H9 (cell line): ENCODE data around the gene GPRC5D. TPM values are rescaled to one million over a fixed set of nuclear protein-coding genes. Genes with fewer than 3 reads are reported as not detected.

Experiments used
- DNase-seq: peaks from one replicate; pipeline ENCODE4 v3.0.0-alpha.2; 2017
- H2AFZ ChIP-seq: one replicate; pipeline ENCODE4 v1.6.1; 2013; ENCODE audit warnings: mild to moderate bottlenecking, low read length, control low read depth, moderate library complexity
- H2AK5ac ChIP-seq: 2 replicates; pipeline ENCODE4 v1.6.1; 2013; ENCODE audit warnings: low read length, control low read depth, mixed read lengths; ENCODE audit not compliant: insufficient read length
- H2BK120ac ChIP-seq: one replicate; pipeline ENCODE4 v1.6.1; 2013; ENCODE audit warnings: low read depth, mild to moderate bottlenecking, low read length, control low read depth, inconsistent platforms; ENCODE audit not compliant: poor library complexity, severe bottlenecking
- H2BK12ac ChIP-seq: 2 replicates; pipeline ENCODE4 v1.6.1; 2013; ENCODE audit warnings: low read length, control low read depth, mixed read lengths, low read depth; ENCODE audit not compliant: insufficient read length
- H2BK15ac ChIP-seq: 2 replicates; pipeline ENCODE4 v1.6.1; 2013; ENCODE audit warnings: low read depth, low read length, control low read depth
- H2BK20ac ChIP-seq: one replicate; pipeline ENCODE4 v1.6.1; 2013; ENCODE audit warnings: low read depth, mild to moderate bottlenecking, low read length, control low read depth, inconsistent platforms; ENCODE audit not compliant: poor library complexity, severe bottlenecking
- H2BK5ac ChIP-seq: 2 replicates; pipeline ENCODE4 v1.6.1; 2013; ENCODE audit warnings: low read length, control low read depth, mixed read lengths; ENCODE audit not compliant: insufficient read length
- H3K14ac ChIP-seq: 2 replicates; pipeline ENCODE4 v1.6.1; 2013; ENCODE audit warnings: low read length, control low read depth; ENCODE audit not compliant: insufficient read depth
- H3K18ac ChIP-seq: 2 replicates; pipeline ENCODE4 v1.6.1; 2013; ENCODE audit warnings: low read depth, mild to moderate bottlenecking, mixed read lengths, low read length, control low read depth; ENCODE audit not compliant: insufficient read length
- H3K23ac ChIP-seq: 2 replicates; pipeline ENCODE4 v1.6.1; 2013; ENCODE audit warnings: low read length, control low read depth, mixed read lengths, low read depth; ENCODE audit not compliant: insufficient read length
- H3K23me2 ChIP-seq: 2 replicates; pipeline ENCODE4 v1.6.1; 2013; ENCODE audit warnings: low read depth, mild to moderate bottlenecking, mixed read lengths, low read length, control low read depth; ENCODE audit not compliant: insufficient read length, poor library complexity, severe bottlenecking
- H3K27ac ChIP-seq: 2 replicates; pipeline ENCODE4 v1.5.1; 2013; ENCODE audit warnings: low read length, control low read depth, mixed read lengths, low read depth; ENCODE audit not compliant: insufficient read length
- H3K27me3 ChIP-seq: 2 replicates; pipeline ENCODE4 v1.6.1; 2013; ENCODE audit warnings: low read length, control low read depth, inconsistent platforms; ENCODE audit not compliant: insufficient read depth
- H3K4ac ChIP-seq: 2 replicates; pipeline ENCODE4 v1.6.1; 2013; ENCODE audit warnings: low read depth, mild to moderate bottlenecking, control low read depth, inconsistent platforms, low read length, moderate library complexity
- H3K4me1 ChIP-seq: 2 replicates; pipeline ENCODE4 v1.6.1; 2013; ENCODE audit warnings: low read length, control low read depth, inconsistent platforms; ENCODE audit not compliant: insufficient read depth
- H3K4me2 ChIP-seq: 2 replicates; pipeline ENCODE4 v1.6.1; 2013; ENCODE audit warnings: low read length, control low read depth, mixed read lengths; ENCODE audit not compliant: insufficient read length, insufficient read depth
- H3K56ac ChIP-seq: 2 replicates; pipeline ENCODE4 v1.6.1; 2013; ENCODE audit warnings: low read depth, mild to moderate bottlenecking, mixed read lengths, low read length, control low read depth; ENCODE audit not compliant: insufficient read length
- H3K79me1 ChIP-seq: 2 replicates; pipeline ENCODE4 v1.6.1; 2013; ENCODE audit warnings: low read depth, mild to moderate bottlenecking, moderate library complexity, low read length, control low read depth, inconsistent platforms; ENCODE audit not compliant: insufficient read depth, poor library complexity, severe bottlenecking
- H3K79me2 ChIP-seq: 2 replicates; pipeline ENCODE4 v1.6.1; 2013; ENCODE audit warnings: low read length, control low read depth, inconsistent platforms; ENCODE audit not compliant: insufficient read depth
- H3K9ac ChIP-seq: 2 replicates; pipeline ENCODE4 v1.6.1; 2013; ENCODE audit warnings: low read length, control low read depth, mixed read lengths; ENCODE audit not compliant: insufficient read length; ENCODE audit errors: extremely low read depth
- H3K9me3 ChIP-seq: one replicate; pipeline ENCODE4 v1.6.1; 2013; ENCODE audit warnings: low read depth, low read length, inconsistent platforms; ENCODE audit not compliant: control insufficient read depth
- H3T11ph ChIP-seq: one replicate; pipeline ENCODE4 v1.6.1; 2013; ENCODE audit warnings: mild to moderate bottlenecking, low read length, control low read depth, inconsistent platforms
- H4K20me1 ChIP-seq: one replicate; pipeline ENCODE4 v1.6.1; 2013; ENCODE audit not compliant: control insufficient read depth, insufficient read length, insufficient read depth
- H4K5ac ChIP-seq: 2 replicates; pipeline ENCODE4 v1.6.1; 2013; ENCODE audit warnings: low read depth, mild to moderate bottlenecking, mixed read lengths, low read length, control low read depth; ENCODE audit not compliant: insufficient read length
- H4K8ac ChIP-seq: replicated peaks from 2 replicates; pipeline ENCODE4 v1.6.1; 2013; ENCODE audit warnings: low read length, control low read depth, mixed read lengths, low read depth; ENCODE audit not compliant: insufficient read length
- H4K91ac ChIP-seq: 2 replicates; pipeline ENCODE4 v1.6.1; 2013; ENCODE audit warnings: low read depth, mild to moderate bottlenecking, moderate library complexity, mixed read lengths, low read length, control low read depth; ENCODE audit not compliant: insufficient read length
- H3K27ac Mint-ChIP-seq, 3 experiments: 2 replicates in 2 of 3; 3 replicates in 1 of 3; pipeline ENCODE4 v1.8.0; 2020 to 2021; ENCODE audit warnings: mixed read lengths in 3 of 3, mild to moderate bottlenecking in 1 of 3, moderate library complexity in 1 of 3
- H3K27me3 Mint-ChIP-seq: 2 replicates; pipeline ENCODE4 v1.8.0; 2021; ENCODE audit warnings: low read depth, mild to moderate bottlenecking, moderate library complexity, mixed read lengths
- H3K36me3 Mint-ChIP-seq, 3 experiments: 2 replicates in 2 of 3; 3 replicates in 1 of 3; pipeline ENCODE4 v1.8.0; 2020 to 2021; ENCODE audit warnings: low read depth in 3 of 3, mixed read lengths in 3 of 3; ENCODE audit not compliant: insufficient read depth in 1 of 3
- H3K4me1 Mint-ChIP-seq, 2 experiments: 2 replicates each; pipeline ENCODE4 v1.8.0; 2020; ENCODE audit warnings: mixed read lengths in 2 of 2
- H3K4me3 Mint-ChIP-seq, 2 experiments: 2 replicates in 1 of 2; 3 replicates in 1 of 2; pipeline ENCODE4 v1.8.0; 2020 to 2021; ENCODE audit warnings: mild to moderate bottlenecking in 2 of 2, mixed read lengths in 2 of 2, moderate library complexity in 1 of 2
- H3K9me3 Mint-ChIP-seq, 2 experiments: 2 replicates in 1 of 2; 3 replicates in 1 of 2; pipeline ENCODE4 v1.8.0; 2020; ENCODE audit warnings: mild to moderate bottlenecking in 2 of 2, mixed read lengths in 2 of 2, moderate library complexity in 1 of 2
- CTCF ChIP-seq: fragments of 200-600 bp; sonication (generic); conservative IDR thresholded peaks from 3 replicates; pipeline ENCODE4 v1.8.0; 2021; ENCODE audit warnings: antibody characterized with exemption, mild to moderate bottlenecking
- WGBS: extraction: QIAGEN DNeasy Blood & Tissue Kit; methylation state at CpG from one replicate; pipeline ENCODE4 v1.1.7; 2013; ENCODE audit warnings: missing lambda C conversion rate, low lambda C conversion rate, mixed read lengths; ENCODE audit not compliant: insufficient read length; ENCODE audit errors: extremely low coverage; 5-methylcytosine and 5-hydroxymethylcytosine counted together
- total RNA-seq: library from RNA; stranded (reverse); gene quantifications from 2 replicates; pipeline ENCODE4 v1.2.1, GENCODE V29; 2021

GPRC5D gene
- total RNA-seq, 1 experiment from 2014 or later, result not detected

GRCh38 chr12:12965836-12966235, 13.9 kb upstream of the GPRC5D start:
- Histone ChIP-seq H4K8ac (no peak overlapping the region), H2BK15ac (no peak overlapping the region), H3K14ac (no peak overlapping the region), H4K20me1 (no peaks in the 10 kb centered on the region), H3K9ac (no peak overlapping the region), H3K23ac (no peak overlapping the region), H2AK5ac (no peak overlapping the region), H2BK20ac (no peak overlapping the region), H3T11ph (no peak overlapping the region), H3K79me2 (no peaks in the 10 kb centered on the region), H3K27ac (no peak overlapping the region), H4K5ac (no peak overlapping the region), H3K23me2 (no peaks in the 10 kb centered on the region), H3K79me1 (no peaks in the 10 kb centered on the region), H2AFZ (no peak overlapping the region), H2BK120ac (no peak overlapping the region), H2BK5ac (no peak overlapping the region), H3K27me3 (no peaks in the 10 kb centered on the region), H4K91ac (no peak overlapping the region), H2BK12ac (no peak overlapping the region), H3K9me3 (no peaks in the 10 kb centered on the region), H3K18ac (no peak overlapping the region), H3K4me2 (no peak overlapping the region), H3K4me1 (no peaks in the 10 kb centered on the region), H3K56ac (no peak overlapping the region), H3K4ac (no peak overlapping the region)
- Mint-ChIP-seq H3K4me1 (no peaks in the 10 kb centered on the region), H3K9me3 (no peaks in the 10 kb centered on the region; a peak in 1 of 5 replicates), H3K36me3 (peaks cover 0 to 4% (median 0%) of the 10 kb centered on the region in 3 experiments; a peak in 3 of 7 replicates), H3K4me3 (no peak overlapping the region), H3K27ac (no peak overlapping the region), H3K27me3 (no peaks in the 10 kb centered on the region)
- no peak for DNase-seq
- TF ChIP-seq CTCF, result no peak
- 100% methylated on average over 1 of the region's 4 CpGs for WGBS
